Renal pelvis (tissue), 4 donors: ENCODE measurements around the gene HDAC1. TPM values are rescaled to one million over a fixed set of nuclear protein-coding genes. Genes with fewer than 3 reads are reported as not detected.
"Not testable (repeated sequence)": the region's sequence is repeated elsewhere in the genome, so short reads cannot be mapped to it uniquely, and the experiment has no call there.

Experiments
- DNase-seq: peaks from one replicate; pipeline ENCODE4 v3.0.0-alpha.2; 2013
- polyA plus RNA-seq, 3 donors: library from polyadenylated mRNA; unstranded; fragments of 120-200 nt; gene quantifications; one replicate each; pipeline ENCODE4 v1.2.1, GENCODE V29; 2013; ENCODE audit not compliant: insufficient read length in 3 of 3

Gene HDAC1
- polyA plus RNA-seq, 3 donors = 179 to 241 (median 186) TPM

GRCh38 chr1:32266921-32267591, 24.8 kb upstream of the HDAC1 start:
- DNase-seq = no peak

GRCh38 chr1:32269744-32270143, 22.1 kb upstream of the HDAC1 start:
- no peak for DNase-seq

DNA sequence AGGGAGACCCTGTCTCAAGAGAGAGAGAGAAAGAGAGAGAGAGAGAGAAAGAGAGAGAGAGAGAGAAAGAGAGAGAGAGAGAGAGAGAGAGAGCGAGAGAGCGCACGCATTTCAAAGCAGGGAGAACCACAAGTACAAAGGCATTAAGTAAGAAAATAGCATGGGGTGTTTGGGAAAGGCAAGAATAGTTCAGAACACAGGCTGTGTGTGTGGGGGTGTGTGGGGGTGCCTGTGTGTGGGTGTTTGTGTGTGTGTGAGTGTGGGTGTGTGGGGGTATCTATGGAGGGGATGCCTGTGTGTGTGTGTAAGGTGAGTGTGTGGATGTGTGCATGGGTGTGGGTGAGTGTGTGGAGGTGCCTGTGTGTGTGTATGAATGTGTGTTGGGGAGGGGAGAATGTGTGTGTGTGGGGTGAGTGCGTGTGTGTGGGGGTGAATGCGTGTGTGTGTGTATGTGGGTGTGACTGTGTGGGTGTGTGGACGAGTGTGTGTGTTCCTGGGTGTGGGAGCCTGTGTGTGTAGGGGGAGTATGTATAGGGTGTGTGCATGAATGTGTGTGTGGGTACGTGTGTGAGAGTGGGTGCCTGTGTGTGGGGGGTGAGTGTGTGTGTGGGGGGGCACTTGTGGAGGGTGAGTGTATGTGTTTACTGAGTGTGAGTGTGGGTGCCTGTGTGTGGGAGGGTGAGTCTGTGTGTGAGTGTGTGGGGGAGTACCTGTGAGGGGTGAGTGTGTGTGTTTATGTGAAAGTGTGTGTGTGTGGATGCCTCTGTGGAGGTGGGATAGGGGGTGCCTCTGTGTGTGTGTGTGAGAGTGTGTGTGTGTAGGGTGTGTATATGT, 19.1 kb upstream of the HDAC1 start:
- no peak for DNase-seq

GRCh38 chr1:32273391-32274208, 18.3 kb upstream of the HDAC1 start:
- DNase-seq = no peak

GRCh38 chr1:32274646-32275340, 17.1 kb upstream of the HDAC1 start:
- DNase-seq = no peak

GRCh38 chr1:32275424-32275823, 16.5 kb upstream of the HDAC1 start:
- no peak for DNase-seq

DNA sequence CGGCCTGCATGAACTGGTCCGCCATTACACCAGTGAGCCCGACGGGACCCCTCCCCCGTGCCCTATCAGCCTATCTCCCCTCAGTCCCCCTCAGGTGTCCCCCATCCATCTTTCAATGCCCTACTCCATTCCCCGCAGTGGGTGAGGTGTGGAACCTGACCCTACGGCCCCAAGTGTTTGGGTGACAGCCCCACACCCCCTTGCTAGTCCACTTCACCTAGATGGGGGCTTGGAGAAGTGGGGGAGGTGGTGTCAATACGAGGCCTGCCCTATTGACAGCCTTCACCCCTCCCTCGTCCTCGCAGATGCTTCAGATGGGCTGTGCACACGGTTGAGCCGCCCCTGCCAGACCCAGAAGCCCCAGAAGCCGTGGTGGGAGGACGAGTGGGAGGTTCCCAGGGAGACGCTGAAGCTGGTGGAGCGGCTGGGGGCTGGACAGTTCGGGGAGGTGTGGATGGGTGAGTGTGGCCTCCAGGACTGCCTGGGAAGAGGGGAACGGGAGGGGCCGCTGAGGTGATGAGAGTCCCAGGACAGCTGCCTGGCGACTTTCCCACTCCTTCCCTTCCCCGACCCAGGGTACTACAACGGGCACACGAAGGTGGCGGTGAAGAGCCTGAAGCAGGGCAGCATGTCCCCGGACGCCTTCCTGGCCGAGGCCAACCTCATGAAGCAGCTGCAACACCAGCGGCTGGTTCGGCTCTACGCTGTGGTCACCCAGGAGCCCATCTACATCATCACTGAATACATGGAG, 15.7 kb upstream of the HDAC1 start:
- no peak for DNase-seq

- not testable (repeated sequence) for DNase-seq
Observed at GRCh38 chr1:32284777-32285176, 7.1 kb upstream of the HDAC1 start.

- no peak for DNase-seq
Observed at GRCh38 chr1:32285658-32286057, 6.2 kb upstream of the HDAC1 start.

DNA sequence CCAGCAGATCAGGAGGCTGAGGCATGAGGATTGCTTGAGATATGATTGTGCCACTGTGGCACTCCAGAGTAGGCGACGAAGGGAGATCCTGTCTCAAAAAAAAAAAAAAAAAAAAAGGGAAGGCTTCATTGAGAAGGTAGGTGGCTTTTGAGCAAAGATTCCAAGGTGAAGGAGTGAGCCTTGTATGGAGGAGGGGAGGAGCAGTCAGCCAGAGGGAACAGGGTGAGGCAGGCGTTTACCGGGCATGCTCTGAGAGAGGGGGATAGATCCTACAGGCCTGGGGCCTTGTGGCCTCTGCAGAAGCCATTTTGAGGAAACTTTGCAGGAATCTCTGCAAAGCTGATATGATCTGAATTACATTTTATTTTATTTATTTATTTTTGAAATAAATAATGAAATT, 5.1 kb upstream of the HDAC1 start:
- DNase-seq = no peak

DNA sequence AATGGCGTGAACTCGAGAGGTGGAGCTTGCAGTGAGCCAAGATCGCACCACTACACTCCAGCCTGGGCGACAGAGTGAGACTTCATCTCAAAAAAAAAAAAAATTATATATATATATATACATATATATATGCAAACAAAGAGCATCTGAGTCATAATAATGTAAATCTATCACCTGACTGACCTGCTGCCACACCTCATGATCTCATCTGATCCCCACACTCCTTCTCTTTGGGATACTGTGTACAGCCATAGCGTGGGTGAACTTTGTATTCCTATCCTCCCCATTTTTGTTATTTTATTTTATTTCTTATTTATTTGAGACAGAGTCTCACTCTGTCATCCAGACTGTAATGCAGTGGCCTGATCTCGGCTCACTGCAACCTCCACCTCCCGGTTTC, 2.6 kb upstream of the HDAC1 start:
- DNase-seq = no peak

- no peak for DNase-seq
Observed at GRCh38 chr1:32291145-32291707, 657 bp upstream of the HDAC1 start.

- not testable (repeated sequence) for DNase-seq
Observed at GRCh38 chr1:32298211-32298610, 6.3 kb downstream of the HDAC1 start.

- DNase-seq = no peak
Observed at GRCh38 chr1:32299327-32299726, 7.4 kb downstream of the HDAC1 start.

- no peak for DNase-seq
Observed at GRCh38 chr1:32303358-32303757, 11.5 kb downstream of the HDAC1 start.

DNA sequence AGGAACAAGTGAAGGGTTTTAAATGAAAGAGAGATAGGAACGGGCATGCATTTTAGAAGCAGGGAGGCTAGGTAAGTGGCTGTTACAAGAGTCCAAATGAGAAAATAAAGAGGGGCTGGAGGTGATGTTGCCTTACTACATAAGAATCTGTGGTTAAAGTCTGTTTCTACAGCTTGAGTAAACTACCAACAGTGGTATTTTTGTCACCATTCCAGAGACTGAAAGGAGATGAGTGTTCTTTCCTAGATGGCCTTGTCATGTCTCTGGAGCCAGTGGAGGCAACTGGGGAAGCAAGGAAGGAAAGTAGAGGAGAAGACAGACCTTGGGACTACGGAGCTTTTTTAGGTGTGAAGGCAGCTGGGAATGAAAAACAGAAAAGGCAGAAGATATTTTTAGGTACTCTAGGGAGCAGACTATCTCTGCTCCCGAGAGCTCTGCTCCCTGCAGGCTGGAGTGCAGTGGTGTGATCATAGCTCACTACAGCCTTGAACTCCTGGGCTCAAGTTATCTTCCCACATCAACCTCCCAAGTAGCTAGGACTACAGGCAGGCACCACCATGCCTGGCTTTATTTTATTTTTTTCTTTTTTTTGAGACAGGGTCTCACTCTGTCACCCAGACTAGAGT, 12.2 kb downstream of the HDAC1 start:
- no peak for DNase-seq

- DNase-seq = no peak
Observed at GRCh38 chr1:32305310-32305709, 13.4 kb downstream of the HDAC1 start.

DNA sequence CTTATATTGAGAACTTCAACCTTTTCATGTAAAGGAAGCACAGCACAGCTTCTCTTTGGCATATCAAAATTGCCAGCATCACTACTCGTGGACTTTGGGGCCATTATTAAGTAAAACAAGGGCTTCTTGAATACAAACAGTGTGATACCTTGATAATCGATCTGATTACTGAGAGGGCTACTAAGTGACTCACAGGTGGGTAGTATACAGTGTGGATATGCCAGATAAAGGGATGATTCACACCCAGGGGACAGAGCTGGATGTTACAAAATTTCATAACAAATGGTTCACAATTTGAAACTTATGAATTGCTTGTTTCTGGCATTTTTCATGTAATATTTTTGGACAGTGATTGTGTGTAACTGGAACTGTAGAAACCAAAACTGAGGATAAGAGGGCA, 15.4 kb downstream of the HDAC1 start:
- no peak for DNase-seq

DNA sequence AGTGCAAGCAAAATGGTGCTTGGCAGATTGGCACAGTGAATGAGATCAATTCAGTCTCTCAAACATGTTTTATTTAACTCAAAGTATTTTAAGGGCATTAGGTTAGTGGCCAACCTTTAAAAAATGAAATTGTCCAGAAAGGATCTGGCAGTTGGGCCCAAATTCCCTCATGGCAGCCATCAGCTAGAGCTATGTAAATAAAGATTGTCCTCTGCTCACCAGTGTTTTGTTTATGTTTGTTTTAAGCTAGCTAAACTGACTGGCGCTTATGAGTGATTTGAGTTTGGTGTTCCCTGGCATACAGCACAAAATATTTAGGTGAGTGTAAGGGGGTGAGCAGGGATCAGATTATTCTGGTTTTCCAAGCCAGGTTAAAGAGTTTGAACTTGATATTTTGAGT, 18.1 kb downstream of the HDAC1 start:
- DNase-seq = no peak

GRCh38 chr1:32311709-32312393, 20.0 kb downstream of the HDAC1 start:
- no peak for DNase-seq
